ENCODE measurements around the gene C6orf89.
A peak's percentile ranks its signal among the peaks of the same experiment; 100 is the strongest.

Gene C6orf89

GRCh38 chr6:36954262-36954931 lies 68.6 kb downstream of the C6orf89 start, which contains the start of gene PI16:
Gene PI16, plus strand, starts transcription at chr6:36954738. Its CDS starts 23 bp downstream, at chr6:36954761.
- DNase-seq = no peak

- no peak for DNase-seq
These were observed 69.4 kb downstream of the C6orf89 start for GRCh38 chr6:36955136-36955535.

- no peak for DNase-seq
These were observed 70.1 kb downstream of the C6orf89 start for GRCh38 chr6:36955671-36956445.

GRCh38 chr6:36956446-36956820 lies 70.7 kb downstream of the C6orf89 start:
- no peak for DNase-seq

- DNase-seq = no peak
These were observed 72.1 kb downstream of the C6orf89 start for GRCh38 chr6:36957773-36958271.

- DNase-seq = no peak
These were observed 73.2 kb downstream of the C6orf89 start for GRCh38 chr6:36958775-36959554.

DNA sequence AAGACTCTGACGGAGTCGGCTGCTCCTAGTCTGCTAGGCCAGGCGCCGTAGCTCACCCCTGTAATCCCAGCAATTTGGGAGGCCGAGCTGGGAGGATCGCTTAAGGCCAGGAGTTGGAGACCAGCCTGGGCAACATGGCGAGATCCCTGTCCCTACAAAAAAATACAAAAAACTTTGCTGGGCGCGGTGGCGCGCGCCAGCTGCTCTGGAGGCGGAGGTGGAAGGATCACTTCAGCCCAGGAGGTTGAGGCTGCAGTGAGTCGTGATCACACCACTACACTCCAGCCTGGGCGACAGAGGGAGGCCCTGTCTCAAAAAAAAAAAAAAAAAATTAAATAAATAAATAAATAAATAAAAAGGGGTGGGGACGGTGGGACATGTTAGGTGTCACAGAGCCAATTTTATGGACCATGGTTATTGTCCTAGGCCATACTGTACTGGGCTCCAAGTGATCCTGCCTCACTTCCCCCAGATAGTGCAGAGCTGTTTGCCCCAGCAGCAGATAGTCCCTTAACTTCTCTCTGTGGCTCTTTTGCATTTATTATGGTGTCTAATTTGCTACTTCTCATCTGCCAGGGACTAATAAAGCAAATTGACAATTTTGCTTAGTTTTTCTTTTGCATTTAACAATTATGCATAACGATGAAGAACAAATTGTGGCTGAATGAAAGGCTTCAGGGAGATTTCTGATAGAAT lies 74.0 kb downstream of the C6orf89 start:
- DNase-seq = no peak

DNA sequence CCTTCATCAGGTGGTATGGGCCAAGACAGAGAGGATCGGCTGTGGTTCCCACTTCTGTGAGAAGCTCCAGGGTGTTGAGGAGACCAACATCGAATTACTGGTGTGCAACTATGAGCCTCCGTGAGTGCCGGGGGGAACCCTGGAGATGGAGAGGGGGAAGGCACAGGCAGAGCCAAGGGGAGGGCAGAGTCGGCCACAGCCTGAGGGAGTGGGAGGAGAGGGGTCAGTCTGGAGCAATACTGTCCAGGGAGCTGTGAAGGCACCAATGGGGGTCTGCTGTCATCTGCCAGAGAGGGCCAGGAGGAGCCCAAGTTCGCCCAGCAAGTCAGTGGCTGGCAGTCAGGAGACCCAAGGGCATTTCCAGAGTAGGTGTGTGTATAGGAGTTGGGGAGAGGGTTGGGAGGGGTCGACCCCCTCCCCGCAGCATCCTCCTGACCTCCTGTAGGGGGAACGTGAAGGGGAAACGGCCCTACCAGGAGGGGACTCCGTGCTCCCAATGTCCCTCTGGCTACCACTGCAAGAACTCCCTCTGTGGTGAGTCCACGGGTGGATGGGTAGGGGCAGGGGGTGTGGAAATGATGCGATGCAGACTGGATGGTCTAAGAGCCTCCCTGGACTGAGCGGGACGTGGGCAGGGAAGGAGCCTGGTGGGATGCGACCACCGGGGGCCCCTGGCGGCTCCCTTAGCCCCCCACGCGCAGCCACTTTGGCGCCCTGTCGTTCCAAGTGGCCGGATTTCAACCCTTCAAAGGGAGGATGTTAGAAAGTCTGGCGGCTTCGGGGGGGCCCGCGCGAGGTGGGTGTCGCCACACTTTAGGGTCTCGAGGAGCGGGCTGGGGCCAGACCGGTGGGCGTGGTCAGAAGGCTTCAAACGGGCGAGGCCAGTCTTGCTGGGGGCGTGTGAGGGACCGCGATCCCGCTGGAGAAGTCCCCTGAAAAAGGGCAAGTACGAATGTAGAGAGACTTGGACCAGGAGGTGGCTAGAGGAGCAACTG lies 76.0 kb downstream of the C6orf89 start:
- DNase-seq = no peak

DNA sequence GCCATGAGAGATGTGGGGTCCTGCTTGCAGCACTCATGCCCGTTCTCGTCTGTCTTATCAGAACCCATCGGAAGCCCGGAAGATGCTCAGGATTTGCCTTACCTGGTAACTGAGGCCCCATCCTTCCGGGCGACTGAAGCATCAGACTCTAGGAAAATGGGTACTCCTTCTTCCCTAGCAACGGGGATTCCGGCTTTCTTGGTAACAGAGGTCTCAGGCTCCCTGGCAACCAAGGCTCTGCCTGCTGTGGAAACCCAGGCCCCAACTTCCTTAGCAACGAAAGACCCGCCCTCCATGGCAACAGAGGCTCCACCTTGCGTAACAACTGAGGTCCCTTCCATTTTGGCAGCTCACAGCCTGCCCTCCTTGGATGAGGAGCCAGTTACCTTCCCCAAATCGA lies 77.1 kb downstream of the C6orf89 start:
- peak; percentile 80 for DNase-seq

- DNase-seq = no peak
These were observed 77.9 kb downstream of the C6orf89 start for GRCh38 chr6:36963451-36964290.

DNA sequence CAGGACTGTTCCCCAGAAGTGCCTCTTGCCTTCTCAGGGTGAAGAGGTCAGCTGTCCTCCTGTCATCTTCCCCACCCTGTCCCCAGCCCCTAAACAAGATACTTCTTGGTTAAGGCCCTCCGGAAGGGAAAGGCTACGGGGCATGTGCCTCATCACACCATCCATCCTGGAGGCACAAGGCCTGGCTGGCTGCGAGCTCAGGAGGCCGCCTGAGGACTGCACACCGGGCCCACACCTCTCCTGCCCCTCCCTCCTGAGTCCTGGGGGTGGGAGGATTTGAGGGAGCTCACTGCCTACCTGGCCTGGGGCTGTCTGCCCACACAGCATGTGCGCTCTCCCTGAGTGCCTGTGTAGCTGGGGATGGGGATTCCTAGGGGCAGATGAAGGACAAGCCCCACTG lies 78.6 kb downstream of the C6orf89 start:
- DNase-seq = no peak

- DNase-seq = no peak
These were observed 79.2 kb downstream of the C6orf89 start for GRCh38 chr6:36964908-36965307.

DNA sequence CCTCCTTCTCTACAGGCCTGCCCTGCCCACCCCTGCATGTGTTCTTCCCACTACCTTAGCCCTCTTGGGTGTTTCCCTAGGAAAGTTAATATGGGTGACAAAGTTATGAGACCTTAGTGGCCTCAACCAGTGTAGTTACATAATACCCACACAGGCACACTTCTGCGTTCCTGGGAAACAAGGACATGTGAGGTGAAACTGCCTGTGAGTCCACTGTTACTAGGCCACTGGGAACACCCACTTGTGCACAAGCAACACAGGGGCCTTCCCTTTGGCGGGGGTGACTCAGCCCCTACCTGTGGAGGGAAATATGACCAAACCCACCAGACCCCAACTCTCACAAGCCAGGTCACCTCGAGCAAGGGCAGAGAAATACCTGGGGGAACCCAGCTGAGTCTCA lies 81.5 kb downstream of the C6orf89 start:
- DNase-seq = no peak

- DNase-seq = no peak
These were observed 82.0 kb downstream of the C6orf89 start for GRCh38 chr6:36967757-36968156.

GRCh38 chr6:36968266-36968977 lies 82.7 kb downstream of the C6orf89 start:
- no peak for DNase-seq

DNA sequence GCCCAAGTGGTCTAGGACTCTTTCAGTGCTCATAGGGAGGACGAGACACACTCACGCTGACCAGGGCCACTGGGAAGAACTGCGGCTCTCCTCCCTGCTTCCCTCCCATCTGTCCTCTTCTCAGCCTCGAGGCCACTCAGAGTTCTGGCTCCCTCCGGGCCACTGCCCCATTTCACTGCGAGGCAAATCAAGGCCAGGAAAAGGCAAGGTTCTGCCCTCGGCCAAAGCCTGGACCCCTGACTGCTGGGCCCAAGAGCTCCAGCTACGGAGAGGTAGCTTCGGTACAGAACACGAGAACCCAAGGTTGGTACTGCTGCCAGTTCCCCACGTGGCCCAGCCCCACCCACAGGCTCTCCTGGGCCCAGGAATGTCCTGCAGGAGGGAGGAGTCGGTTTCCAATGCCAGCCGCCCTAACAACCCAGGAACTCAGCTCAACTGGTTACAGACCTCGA lies 83.5 kb downstream of the C6orf89 start:
- no peak for DNase-seq

- no peak for DNase-seq
These were observed 84.5 kb downstream of the C6orf89 start for GRCh38 chr6:36969988-36970891.
